GM12878 (cell line): ENCODE data around the gene GCSAM. TPM values are rescaled to one million over a fixed set of nuclear protein-coding genes. Genes with fewer than 3 reads are reported as not detected.
A peak's percentile ranks its signal among the peaks of the same experiment; 100 is the strongest.

Experiments
- BACH1 ChIP-seq: fragments of 450-650 bp; IDR thresholded peaks from 2 replicates; pipeline ENCODE4 v1.6.1; 2017; ENCODE audit warnings: mild to moderate bottlenecking, borderline replicate concordance
- CTCF ChIP-seq, 3 experiments: IDR thresholded peaks in 2 of 3; conservative IDR thresholded peaks in 1 of 3; 2 replicates each; pipeline ENCODE4 v1.5.1; 2011; ENCODE audit warnings: low read depth in 3 of 3, low read length in 3 of 3, mild to moderate bottlenecking in 3 of 3, control low read depth in 2 of 3, moderate library complexity in 2 of 3, inconsistent platforms in 1 of 3, mixed read lengths in 1 of 3; ENCODE audit not compliant: control insufficient read depth in 2 of 3, insufficient read depth in 1 of 3; ENCODE audit errors: extremely low read depth in 1 of 3
- E4F1 ChIP-seq: fragments of 450-650 bp; IDR thresholded peaks from 2 replicates; pipeline ENCODE4 v1.6.1; 2018; ENCODE audit warnings: borderline replicate concordance, mild to moderate bottlenecking; ENCODE audit not compliant: partially characterized antibody
- ELK1 ChIP-seq: IDR thresholded peaks from 2 replicates; pipeline ENCODE4 v1.6.1; 2012; ENCODE audit warnings: low read depth, low read length, improper control_type of control experiment
- EP300 ChIP-seq, 2 experiments: fragments of 150-350 bp in 1 of 2; IDR thresholded peaks; 2 replicates each; pipeline ENCODE4 v1.6.1; 2011 to 2012; ENCODE audit warnings: low read depth in 2 of 2, low read length in 2 of 2, borderline replicate concordance in 1 of 2, improper control_type of control experiment in 1 of 2, inconsistent platforms in 1 of 2; ENCODE audit not compliant: control insufficient read depth in 1 of 2
- GATAD2B ChIP-seq: fragments of 450-650 bp; conservative IDR thresholded peaks from 2 replicates; pipeline ENCODE4 v1.6.1; 2017; ENCODE audit warnings: low read depth, mild to moderate bottlenecking, moderate library complexity
- IKZF1 ChIP-seq: fragments of 450-650 bp; conservative IDR thresholded peaks from 2 replicates; pipeline ENCODE4 v1.6.1; 2017; ENCODE audit warnings: antibody characterized with exemption, mild to moderate bottlenecking
- KAT2A ChIP-seq: conservative IDR thresholded peaks from 2 replicates; pipeline ENCODE4 v1.6.1; 2011; ENCODE audit warnings: low read depth, low read length; ENCODE audit not compliant: control insufficient read depth
- MEF2A ChIP-seq: IDR thresholded peaks from 2 replicates; pipeline ENCODE4 v1.6.1; 2011; ENCODE audit warnings: low read depth, mild to moderate bottlenecking, low read length, moderate library complexity; ENCODE audit not compliant: insufficient read depth
- MLLT1 ChIP-seq: fragments of 450-650 bp; IDR thresholded peaks from 2 replicates; pipeline ENCODE4 v1.6.1; 2016; ENCODE audit warnings: mild to moderate bottlenecking
- NFXL1 ChIP-seq: fragments of 450-650 bp; IDR thresholded peaks from 2 replicates; pipeline ENCODE4 v1.6.1; 2017; ENCODE audit warnings: antibody characterized with exemption, mild to moderate bottlenecking, borderline replicate concordance
- NRF1 ChIP-seq: conservative IDR thresholded peaks from 2 replicates; pipeline ENCODE4 v1.6.1; 2011; ENCODE audit warnings: mild to moderate bottlenecking, low read depth, low read length, improper control_type of control experiment
- RAD21 ChIP-seq: IDR thresholded peaks from 2 replicates; pipeline ENCODE4 v1.6.1; 2011; ENCODE audit warnings: mild to moderate bottlenecking, low read depth, low read length, moderate library complexity; ENCODE audit not compliant: insufficient read depth
- RELA ChIP-seq: fragments of 450-650 bp; IDR thresholded peaks from 2 replicates; pipeline ENCODE4 v1.8.0; 2014; ENCODE audit warnings: borderline replicate concordance; ENCODE audit not compliant: partially characterized antibody
- STAT3 ChIP-seq: IDR thresholded peaks from 2 replicates; pipeline ENCODE4 v1.6.1; 2011; ENCODE audit warnings: low read depth, low read length, improper control_type of control experiment
- SUPT20H ChIP-seq: IDR thresholded peaks from 2 replicates; pipeline ENCODE4 v1.6.1; 2011; ENCODE audit warnings: low read depth, mild to moderate bottlenecking, low read length, moderate library complexity, borderline replicate concordance; ENCODE audit not compliant: control insufficient read depth
- TARDBP ChIP-seq: IDR thresholded peaks from 2 replicates; pipeline ENCODE4 v1.6.1; 2016; ENCODE audit warnings: borderline replicate concordance
- USF1 ChIP-seq: IDR thresholded peaks from 2 replicates; pipeline ENCODE4 v1.6.1; 2011; ENCODE audit warnings: borderline replicate concordance, low read depth, mild to moderate bottlenecking, moderate library complexity, mixed read lengths, low read length; ENCODE audit not compliant: insufficient read depth; ENCODE audit errors: extremely low read length
- polyA plus RNA-seq, 11 experiments: library from polyadenylated mRNA; depleted of rRNA in 4 of 11; unstranded in 6 of 11; stranded (reverse) in 5 of 11; fragments of >200 nt; fragmentation: Nextera tagmentation in 4 of 11; fragmentation: Illumina TruSeq in 1 of 11; extraction: Ambion mirVana in 4 of 11; extraction: Trizol in 1 of 11; gene quantifications; 1 replicate in 1 of 11; 2 replicates in 10 of 11; pipeline versions ENCODE4 v1.2.1 to v1.2.3, GENCODE V29; 2011 to 2016; ENCODE audit warnings: inconsistent platforms in 2 of 11, missing spikeins in 2 of 11, low read depth in 1 of 11
- total RNA-seq, 4 experiments: library from RNA; depleted of rRNA in 3 of 4; stranded (reverse); fragments of >200 nt in 3 of 4; fragmentation: Illumina TruSeq in 1 of 4; extraction: Trizol in 1 of 4; gene quantifications; 2 replicates each; pipeline versions ENCODE4 v1.2.1 to v1.2.3, GENCODE V29; 2013 to 2021

The GCSAM gene
- total and polyA plus RNA-seq, 10 of the 15 experiments (the other 5 are each of a cell fraction or from before 2014, with no cell fraction given) = 81.5 to 407 (median 107) TPM

- peak; percentile 67 to 88 (median 81); a peak in 5 of 6 replicates for TF ChIP-seq CTCF (IDR thresholded peaks at IDR 0.05 in 2 of 3, conservative IDR thresholded peaks at IDR 0.05 in 1 of 3; ENCODE audit: control insufficient read depth in 2 of 3, extremely low read depth in 1 of 3, insufficient read depth in 1 of 3, low read depth in 3 of 3, low read length in 3 of 3)
- TF ChIP-seq NFXL1 = no peak
- TF ChIP-seq MLLT1 = peak; percentile 67; the same call in 1 of the 2 replicates
- peak; percentile 94 for TF ChIP-seq RAD21
- peak; percentile 50 for TF ChIP-seq IKZF1
- TF ChIP-seq ELK1 = no peak
- peak; percentile 37; the same call in 1 of the 2 replicates for TF ChIP-seq GATAD2B
- TF ChIP-seq BACH1 = 0 out of 2 replicates have a peak, but pooled peaks have one; percentile 49
- peak; percentile 90 for TF ChIP-seq MEF2A
- TF ChIP-seq E4F1 = no peak
- TF ChIP-seq STAT3 = no peak
- TF ChIP-seq KAT2A = no peak
- TF ChIP-seq TARDBP = no peak
- no peak for TF ChIP-seq NRF1
- TF ChIP-seq SUPT20H = no peak
- no peak for TF ChIP-seq USF1
- 0 out of 4 replicates have a peak, but pooled peaks of 1 of the 2 experiments have one; percentile 32 for TF ChIP-seq EP300 (IDR thresholded peaks at IDR 0.05; ENCODE audit: borderline replicate concordance in 1 of 2, control insufficient read depth in 1 of 2, low read depth in 2 of 2, low read length in 2 of 2)
- TF ChIP-seq RELA = no peak
These were observed 4.1 kb upstream of the GCSAM start (continued) for GRCh38 chr3:112136959-112137693.
